H1 (cell line): Measurements from ENCODE around the gene GNAI1. TPM values are rescaled to one million over a fixed set of nuclear protein-coding genes. Genes with fewer than 3 reads are reported as not detected.

Experiments used
- CTCF ChIA-PET: fragments of 300-600 bp; sonication (Branson Sonifier 250); formaldehyde crosslinking; loops from one replicate; lab custom pipeline; 2021; ENCODE audit not compliant: partially characterized antibody; lab: Charles Lee
- POLR2A ChIA-PET: fragments of 300-600 bp; sonication (Branson Sonifier 250); formaldehyde crosslinking; loops from one replicate; lab custom pipeline; 2021; ENCODE audit warnings: inconsistent platforms; ENCODE audit not compliant: partially characterized antibody; lab: Charles Lee
- DNase-seq, 2 experiments: peaks; one replicate each; pipeline versions ENCODE4 v3.0.0 to v3.0.0-alpha.2; 2010 to 2022; ENCODE audit warnings: low spot score in 2 of 2, low read depth in 1 of 2, mixed read lengths in 1 of 2
- FAIRE-seq: peaks from 2 replicates; lab custom pipeline; 2011; peaks lifted over from hg19 to GRCh38; lab: Jason Lieb, UNC
- H2AFZ ChIP-seq: 2 replicates; pipeline ENCODE4 v1.8.1; 2012; ENCODE audit warnings: low read length, inconsistent platforms
- H2AK5ac ChIP-seq: 2 replicates; pipeline ENCODE4 v1.6.1; 2013; ENCODE audit warnings: low read depth, low read length
- H2BK120ac ChIP-seq: replicated peaks from 2 replicates; pipeline ENCODE3; 2013; ENCODE audit warnings: low read depth, low read length, inconsistent platforms
- H2BK12ac ChIP-seq: 2 replicates; pipeline ENCODE4 v1.6.1; 2013; ENCODE audit warnings: low read depth, low read length
- H2BK15ac ChIP-seq: 2 replicates; pipeline ENCODE4 v1.6.1; 2013; ENCODE audit warnings: low read length
- H2BK20ac ChIP-seq: 2 replicates; pipeline ENCODE4 v1.6.1; 2013; ENCODE audit warnings: low read length
- H2BK5ac ChIP-seq: 2 replicates; pipeline ENCODE4 v1.6.1; 2013; ENCODE audit warnings: low read depth, low read length
- H3K14ac ChIP-seq: 2 replicates; pipeline ENCODE4 v1.6.1; 2013; ENCODE audit warnings: inconsistent platforms; ENCODE audit not compliant: insufficient read length
- H3K18ac ChIP-seq: 2 replicates; pipeline ENCODE4 v1.6.1; 2013; ENCODE audit warnings: low read length; ENCODE audit errors: extremely low read depth
- H3K23ac ChIP-seq: 2 replicates; pipeline ENCODE4 v1.6.1; 2013; ENCODE audit warnings: inconsistent platforms; ENCODE audit not compliant: insufficient read length
- H3K23me2 ChIP-seq: 2 replicates; pipeline ENCODE4 v1.6.1; 2013; ENCODE audit warnings: low read depth, low read length
- H3K27ac ChIP-seq: 2 replicates; pipeline ENCODE4 v1.6.1; 2011; ENCODE audit warnings: low read depth, low read length, inconsistent platforms
- H3K27me3 ChIP-seq, 4 experiments: replicated peaks in 1 of 4; 1 replicate in 1 of 4; 2 replicates in 3 of 4; pipeline versions ENCODE4 v1.6.1 to v1.8.1; 2011 to 2013; ENCODE audit warnings: low read length in 3 of 4, mild to moderate bottlenecking in 3 of 4, inconsistent platforms in 2 of 4, mixed read lengths in 2 of 4, moderate library complexity in 1 of 4; ENCODE audit not compliant: control insufficient read depth in 3 of 4, insufficient read depth in 3 of 4; ENCODE audit errors: extremely low read depth in 1 of 4
- H3K36me3 ChIP-seq, 4 experiments: 2 replicates each; pipeline versions ENCODE4 v1.6.1 to v1.8.1; 2011 to 2013; ENCODE audit warnings: mild to moderate bottlenecking in 4 of 4, low read length in 3 of 4, moderate library complexity in 2 of 4, control low read depth in 1 of 4, inconsistent platforms in 1 of 4; ENCODE audit not compliant: insufficient read depth in 4 of 4, control insufficient read depth in 2 of 4
- H3K4ac ChIP-seq: replicated peaks from 2 replicates; pipeline ENCODE3; 2013; ENCODE audit warnings: low read length, low read depth, mixed read lengths, inconsistent platforms; ENCODE audit not compliant: insufficient read length
- H3K4me1 ChIP-seq, 4 experiments: replicated peaks in 1 of 4; 1 replicate in 1 of 4; 2 replicates in 3 of 4; pipeline versions ENCODE4 v1.6.1 to v1.8.1; 2011 to 2013; ENCODE audit warnings: low read length in 3 of 4, inconsistent platforms in 2 of 4, mixed read lengths in 1 of 4; ENCODE audit not compliant: insufficient read depth in 4 of 4, control insufficient read depth in 3 of 4
- H3K4me2 ChIP-seq, 2 experiments: 2 replicates each; pipeline versions ENCODE4 v1.6.1 to v1.8.1; 2011 to 2013; ENCODE audit warnings: low read depth in 2 of 2, low read length in 2 of 2, control low read depth in 1 of 2, inconsistent platforms in 1 of 2, mild to moderate bottlenecking in 1 of 2; ENCODE audit not compliant: insufficient read depth in 1 of 2
- H3K4me3 ChIP-seq, 4 experiments: fragments of 200-600, 300-600 bp in 1 of 4; sonication (generic), shearing (Covaris generic), sonication (Bioruptor Twin) in 1 of 4; 2 replicates each; pipeline versions ENCODE4 v1.5.1 to v1.8.1; 2011 to 2016; ENCODE audit warnings: low read length in 4 of 4, low read depth in 3 of 4, control low read depth in 2 of 4, inconsistent platforms in 2 of 4, mild to moderate bottlenecking in 2 of 4, mixed read lengths in 1 of 4, moderate library complexity in 1 of 4; ENCODE audit not compliant: insufficient read depth in 2 of 4; ENCODE audit errors: extremely low read depth in 1 of 4
- H3K56ac ChIP-seq: replicated peaks from 2 replicates; pipeline ENCODE3; 2013; ENCODE audit warnings: low read depth, mild to moderate bottlenecking, mixed read lengths, low read length, inconsistent platforms; ENCODE audit not compliant: insufficient read length
- H3K79me1 ChIP-seq: 2 replicates; pipeline ENCODE4 v1.6.1; 2013; ENCODE audit warnings: low read depth, low read length, control low read depth
- H3K79me2 ChIP-seq, 2 experiments: 2 replicates each; pipeline versions ENCODE4 v1.6.1 to v1.8.1; 2012 to 2013; ENCODE audit warnings: low read length in 2 of 2, mild to moderate bottlenecking in 2 of 2, inconsistent platforms in 1 of 2; ENCODE audit not compliant: insufficient read depth in 2 of 2, control insufficient read depth in 1 of 2
- H3K9ac ChIP-seq, 4 experiments: replicated peaks in 1 of 4; 1 replicate in 1 of 4; 2 replicates in 3 of 4; pipeline versions ENCODE4 v1.6.1 to v1.8.1; 2011 to 2013; ENCODE audit warnings: low read depth in 3 of 4, low read length in 3 of 4, control low read depth in 2 of 4, mild to moderate bottlenecking in 2 of 4, moderate library complexity in 2 of 4, inconsistent platforms in 1 of 4; ENCODE audit errors: extremely low read depth in 1 of 4
- H3K9me3 ChIP-seq, 2 experiments: 2 replicates each; pipeline versions ENCODE4 v1.6.1 to v1.8.1; 2012 to 2013; ENCODE audit warnings: mild to moderate bottlenecking in 2 of 2, moderate library complexity in 2 of 2, control low read depth in 1 of 2, inconsistent platforms in 1 of 2, low read depth in 1 of 2, low read length in 1 of 2, mixed read lengths in 1 of 2; ENCODE audit not compliant: insufficient read depth in 2 of 2
- H4K20me1 ChIP-seq, 2 experiments: replicated peaks in 1 of 2; 2 replicates each; pipeline versions ENCODE3 to v1.8.1; 2011 to 2013; ENCODE audit warnings: inconsistent platforms in 2 of 2, low read length in 2 of 2, mild to moderate bottlenecking in 1 of 2; ENCODE audit not compliant: insufficient read depth in 2 of 2, control insufficient read depth in 1 of 2
- H4K5ac ChIP-seq: 2 replicates; pipeline ENCODE4 v1.6.1; 2013; ENCODE audit warnings: low read length, low read depth, mixed read lengths, inconsistent platforms; ENCODE audit not compliant: insufficient read length
- H4K8ac ChIP-seq: 2 replicates; pipeline ENCODE4 v1.8.0; 2013; ENCODE audit warnings: mild to moderate bottlenecking, moderate library complexity, low read length, inconsistent platforms; ENCODE audit not compliant: insufficient read depth; ENCODE audit errors: extremely low read depth
- H4K91ac ChIP-seq: replicated peaks from 2 replicates; pipeline ENCODE3; 2013; ENCODE audit warnings: low read length, mixed read lengths, inconsistent platforms; ENCODE audit not compliant: insufficient read length
- CTBP2 ChIP-seq: IDR thresholded peaks from 2 replicates; pipeline ENCODE4 v1.7.0; 2011; ENCODE audit warnings: borderline replicate concordance, mild to moderate bottlenecking, moderate library complexity, mixed read lengths, low read length; ENCODE audit not compliant: insufficient read depth, insufficient read length
- GTF2F1 ChIP-seq: IDR thresholded peaks from 2 replicates; pipeline ENCODE4 v1.6.1; 2012; ENCODE audit warnings: low read depth, low read length, improper control_type of control experiment, borderline replicate concordance
- KDM5A ChIP-seq: fragments of 200-600 bp; IDR thresholded peaks from 2 replicates; pipeline ENCODE4 v1.7.1; 2012; ENCODE audit warnings: mild to moderate bottlenecking, low read length, inconsistent platforms, mixed read lengths
- MAFK ChIP-seq: IDR thresholded peaks from 2 replicates; pipeline ENCODE4 v1.6.1; 2012; ENCODE audit warnings: low read depth, mild to moderate bottlenecking, improper control_type of control experiment, low read length
- POLR2A ChIP-seq, 2 experiments: IDR thresholded peaks; 1 replicate in 1 of 2; 2 replicates in 1 of 2; pipeline ENCODE4 v1.6.1; 2011; ENCODE audit warnings: low read depth in 2 of 2, low read length in 2 of 2, mild to moderate bottlenecking in 2 of 2; ENCODE audit errors: control extremely low read depth in 1 of 2
- SIX5 ChIP-seq: IDR thresholded peaks from 2 replicates; pipeline ENCODE4 v1.6.1; 2011; ENCODE audit warnings: mild to moderate bottlenecking, low read depth, low read length
- TAF1 ChIP-seq: IDR thresholded peaks from 2 replicates; pipeline ENCODE4 v1.6.1; 2011; ENCODE audit warnings: mild to moderate bottlenecking, low read depth, low read length
- polyA plus RNA-seq, 7 experiments: library from polyadenylated mRNA; depleted of rRNA in 3 of 7; stranded (reverse) in 5 of 7; unstranded in 2 of 7; fragments of >200 nt in 5 of 7; fragments of 200-250 nt in 2 of 7; gene quantifications; 1 replicate in 5 of 7; 2 replicates in 1 of 7; 4 replicates in 1 of 7; pipeline versions ENCODE4 v1.2.1 to v1.2.3, GENCODE V29; 2011 to 2013; ENCODE audit warnings: missing spikeins in 2 of 7, mixed read lengths in 2 of 7
- total RNA-seq: library from RNA; stranded (reverse); fragmentation: NEBNext Ultra II Directional; extraction: Animal tissue kit (Norgen Biotek cat#: 25700); gene quantifications from 2 replicates; pipeline ENCODE4 v1.2.1, GENCODE V29; 2021

The GNAI1 gene
- total and polyA plus RNA-seq, 2 of the 8 experiments (the other 6 are each of a cell fraction or from before 2014, with no cell fraction given): 8.0 to 29.5 TPM

- FAIRE-seq (no peak), DNase-seq (no peak)
- no peak overlapping the region for H2AFZ ChIP-seq
- no peak overlapping the region for H3K18ac ChIP-seq
- no peak overlapping the region for H3K4me2 ChIP-seq
- no peak overlapping the region for H3K27ac ChIP-seq
- TF ChIP-seq MAFK (no peak), KDM5A (no peak), SIX5 (no peak), TAF1 (no peak), GTF2F1 (no peak), POLR2A (IDR thresholded peaks at IDR 0.05; ENCODE audit: control extremely low read depth in 1 of 2, low read depth in 2 of 2, low read length in 2 of 2) (no peak), CTBP2 (no peak)
- no peaks in the 10 kb centered on the region for H4K20me1 ChIP-seq
- H2AK5ac ChIP-seq: no peak overlapping the region
- H2BK5ac ChIP-seq: no peak overlapping the region
- H4K8ac ChIP-seq: no peak overlapping the region
- POLR2A ChIA-PET: no interaction called here
- no peak overlapping the region for H4K5ac ChIP-seq
- H3K9ac ChIP-seq: no peak overlapping the region
- H3K56ac ChIP-seq: no peak overlapping the region
- H3K79me1 ChIP-seq: no peaks in the 10 kb centered on the region
- H3K9me3 ChIP-seq: no peaks in the 10 kb centered on the region
- peaks cover 1 to 16% (median 13%) of the 10 kb centered on the region in 4 experiments; a peak in 5 of 7 replicates for H3K4me1 ChIP-seq
- H2BK12ac ChIP-seq: no peak overlapping the region
- no peak overlapping the region for H3K4ac ChIP-seq
- H2BK20ac ChIP-seq: no peak overlapping the region
- no peak overlapping the region for H4K91ac ChIP-seq
- no peaks in the 10 kb centered on the region for H3K36me3 ChIP-seq
- no peaks in the 10 kb centered on the region for H3K79me2 ChIP-seq
- peaks cover 7 to 31% (median 22%) of the 10 kb centered on the region in 4 experiments; a peak in 6 of 7 replicates for H3K27me3 ChIP-seq
- no peak overlapping the region for H2BK120ac ChIP-seq
- no peak overlapping the region for H3K14ac ChIP-seq
- peak overlapping the region; percentile 76; the same call in 1 of the 2 replicates for H2BK15ac ChIP-seq
- CTCF ChIA-PET: interaction anchor here (1.0 kb wide), 1 partner anchor 23 kb away, joined by 4 read pairs; no protein-coding TSS in a partner anchor
- H3K23me2 ChIP-seq: peaks cover 5% of the 10 kb centered on the region
- H3K4me3 ChIP-seq: no peak overlapping the region
- H3K23ac ChIP-seq: no peak overlapping the region
Observed at GRCh38 chr7:80129785-80130184, 4.8 kb upstream of the GNAI1 start.
